Breast epithelium (tissue), 4 donors: ENCODE data around the gene CPN1. TPM values are rescaled to one million over a fixed set of nuclear protein-coding genes. Genes with fewer than 3 reads are reported as not detected.
"Not testable (repeated sequence)": the region's sequence is repeated elsewhere in the genome, so short reads cannot be mapped to it uniquely, and the experiment has no call there.

Experiments
- DNase-seq, 2 donors: peaks; one replicate each; pipeline ENCODE4 v3.0.0-alpha.2; 2019; ENCODE audit warnings: low spot score in 2 of 2
- H3K27ac ChIP-seq, 2 donors: fragments of 200-600 bp; sonication (generic) in 1 of 2; one replicate each; pipeline ENCODE4 v1.5.1; 2016 to 2019; ENCODE audit warnings: mild to moderate bottlenecking in 1 of 2
- H3K27me3 ChIP-seq, 2 donors: fragments of 200-600 bp; sonication (generic) in 1 of 2; one replicate each; pipeline versions ENCODE4 v1.5.1 to v1.6.0; 2017 to 2019; ENCODE audit warnings: control low read depth in 1 of 2, mild to moderate bottlenecking in 1 of 2
- H3K36me3 ChIP-seq: fragments of 200-600 bp; one replicate; pipeline ENCODE4 v1.5.1; 2019
- H3K4me1 ChIP-seq, 2 donors: fragments of 200-600 bp; sonication (generic); one replicate each; pipeline ENCODE4 v1.5.1; 2016 to 2019; ENCODE audit warnings: control low read depth in 1 of 2
- H3K4me3 ChIP-seq, 3 donors: fragments of 200-600 bp; sonication (generic); 1 replicate in 2 of 3; 2 replicates in 1 of 3; pipeline ENCODE4 v1.5.1; 2016 to 2019; ENCODE audit warnings: mild to moderate bottlenecking in 3 of 3, moderate library complexity in 2 of 3
- H3K9me3 ChIP-seq, 2 donors: fragments of 200-600 bp; sonication (generic) in 1 of 2; one replicate each; pipeline ENCODE4 v1.5.1; 2016 to 2019; ENCODE audit warnings: control low read depth in 1 of 2
- CTCF ChIP-seq, 3 donors: fragments of 450-650 bp; IDR thresholded peaks; one replicate each; pipeline ENCODE4 v1.5.1; 2016 to 2017; ENCODE audit warnings: antibody characterized with exemption in 3 of 3, mild to moderate bottlenecking in 3 of 3, moderate library complexity in 3 of 3
- POLR2A ChIP-seq: fragments of 450-650 bp; IDR thresholded peaks from one replicate; pipeline ENCODE4 v1.6.1; 2016; ENCODE audit warnings: antibody characterized with exemption, mild to moderate bottlenecking, moderate library complexity
- POLR2AphosphoS5 ChIP-seq, 3 donors: sonication (generic); formaldehyde crosslinking; IDR thresholded peaks; one replicate each; pipeline ENCODE4 v1.6.1; 2017; ENCODE audit warnings: antibody characterized with exemption in 3 of 3
- intact Hi-C: fragments of 100-400 bp; cut with DNase I; formaldehyde crosslinking; loops from one replicate; pipeline ENCODE4 v1.15.1; 2023; ENCODE audit warnings: low total_unique reads
- total RNA-seq, 3 donors: library from RNA; depleted of rRNA; stranded (reverse); fragments of >200 nt; gene quantifications; one replicate each; pipeline ENCODE4 v1.1.0, GENCODE V29; 2016

The CPN1 gene
- total RNA-seq, 3 donors from 2014 or later: not detected

- H3K9me3 ChIP-seq: no peaks in the 10 kb centered on the region
- H3K27me3 ChIP-seq: no peaks in the 10 kb centered on the region
- no peak overlapping the region for H3K27ac ChIP-seq
- no peak overlapping the region for H3K4me3 ChIP-seq
- TF ChIP-seq CTCF (IDR thresholded peaks at IDR 0.05): peak in 1 of 3 donors; percentile 15
- no peak for TF ChIP-seq POLR2A
- intact Hi-C loops: no loop called here
- no peak for DNase-seq
- no peaks in the 10 kb centered on the region for H3K4me1 ChIP-seq
- H3K36me3 ChIP-seq: no peaks in the 10 kb centered on the region
These were observed 61.9 kb downstream of the CPN1 start for GRCh38 chr10:100019787-100020141.

- H3K9me3 ChIP-seq: no peaks in the 10 kb centered on the region
- H3K27ac ChIP-seq: no peak overlapping the region
- no peak for TF ChIP-seq POLR2AphosphoS5 (IDR thresholded peaks at IDR 0.05)
- TF ChIP-seq CTCF (IDR thresholded peaks at IDR 0.05): no peak
- TF ChIP-seq POLR2A: no peak
- H3K27me3 ChIP-seq: no peaks in the 10 kb centered on the region
- H3K4me1 ChIP-seq: no peaks in the 10 kb centered on the region
- H3K36me3 ChIP-seq: no peaks in the 10 kb centered on the region
- DNase-seq: no peak
- intact Hi-C loops: no loop called here
- H3K4me3 ChIP-seq: no peak overlapping the region
These were observed 67.5 kb downstream of the CPN1 start for GRCh38 chr10:100014071-100014762.

GRCh38 chr10:100013621-100014020 is 68.0 kb downstream of the CPN1 start:
- Histone ChIP-seq H3K36me3 (no peaks in the 10 kb centered on the region), H3K4me3 (no peak overlapping the region), H3K4me1 (no peaks in the 10 kb centered on the region), H3K27ac (no peak overlapping the region), H3K9me3 (no peaks in the 10 kb centered on the region), H3K27me3 (no peaks in the 10 kb centered on the region)
- intact Hi-C loops: no loop called here
- TF ChIP-seq CTCF (IDR thresholded peaks at IDR 0.05) (no peak), POLR2AphosphoS5 (IDR thresholded peaks at IDR 0.05) (no peak), POLR2A (no peak)
- no peak for DNase-seq

- DNase-seq, intact Hi-C loops: not testable (repeated sequence)
These were observed 69.8 kb downstream of the CPN1 start for GRCh38 chr10:100011906-100012305.

GRCh38 chr10:100009793-100010676 is 71.6 kb downstream of the CPN1 start, which contains the start of gene DNMBP:
TSS of gene DNMBP (minus strand) at chr10:100009947. CDS start at chr10:99972124, 37,823 bp downstream.
- Histone ChIP-seq H3K4me3 (peak within 1 kb of the TSS; percentile 62 to 77 (median 74)), H3K27ac (peak within 1 kb of the TSS; percentile 76 to 95), H3K27me3 (no peaks in the 10 kb centered on the region), H3K36me3 (no peaks in the 10 kb centered on the region), H3K4me1 (peaks cover 3% of the 10 kb centered on the region in 2 donors), H3K9me3 (no peaks in the 10 kb centered on the region)
- peak in 2 of 3 donors; percentile 42 to 90 for TF ChIP-seq CTCF (IDR thresholded peaks at IDR 0.05)
- TF ChIP-seq POLR2AphosphoS5 (IDR thresholded peaks at IDR 0.05): peak in 1 of 3 donors; percentile 40
- TF ChIP-seq POLR2A: no peak
- peak; percentile 53 to 63 for DNase-seq
- intact Hi-C loops: no loop called here

More at GRCh38 chr10:100011906-100012305, 69.8 kb downstream of the CPN1 start:
- not testable (repeated sequence) for H3K36me3 ChIP-seq, H3K9me3 ChIP-seq, H3K27me3 ChIP-seq, H3K27ac ChIP-seq, H3K4me1 ChIP-seq, H3K4me3 ChIP-seq
